NCI-H2196 (cell line): ENCODE data around the gene APLP2.

ENCODE experiments used
- DNase-seq: peaks from one replicate; lab custom pipeline; 2025; ENCODE audit not compliant: unreplicated experiment; lab: John Stamatoyannopoulos, UW

Gene APLP2

DNA sequence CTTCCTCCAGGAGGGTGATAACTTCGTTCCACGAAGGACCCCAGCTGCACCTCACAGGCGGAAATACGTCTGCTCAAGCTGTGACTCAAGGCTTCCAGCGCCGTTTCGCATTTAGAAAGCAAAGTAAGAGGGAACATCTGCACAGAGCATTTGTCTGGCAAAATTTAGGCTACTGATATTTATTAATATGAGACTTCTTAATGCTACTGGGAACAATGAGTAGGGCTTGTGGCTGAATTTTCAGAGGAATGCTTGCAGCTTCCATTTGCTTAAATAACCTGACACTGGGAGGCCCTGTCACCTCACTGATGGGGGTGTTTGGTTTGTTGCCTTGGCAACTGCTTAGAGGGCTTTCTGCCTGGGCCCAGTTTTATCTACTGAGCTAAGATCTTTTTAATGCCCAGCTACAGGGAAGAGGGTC, 75.2 kb downstream of the APLP2 start:
- DNase-seq = peak; percentile 62

DNA sequence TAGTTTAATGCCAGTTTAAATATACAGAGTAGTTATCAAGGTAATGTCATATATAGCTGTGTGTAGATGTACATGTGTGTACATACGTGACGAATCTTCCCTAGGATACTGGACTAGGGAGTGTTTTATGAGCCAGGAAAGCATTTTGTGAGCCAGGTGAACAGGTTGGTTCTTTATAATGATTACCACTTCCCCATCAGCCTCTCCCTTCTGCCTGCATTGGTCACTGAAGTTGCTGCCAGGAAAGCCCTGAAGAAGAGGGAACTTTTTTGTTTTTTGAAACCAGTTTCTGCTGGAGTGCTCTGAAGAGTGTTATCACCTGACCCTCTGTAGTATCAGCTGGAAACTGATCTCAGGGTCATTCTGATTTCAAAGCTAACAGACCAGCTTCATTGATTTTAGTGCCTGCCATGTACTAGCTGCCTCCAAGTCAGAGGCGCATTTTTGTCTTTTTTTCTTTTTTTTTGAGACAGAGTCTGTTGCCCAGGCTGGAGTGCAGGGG, 75.7 kb downstream of the APLP2 start:
- peak; percentile 76 for DNase-seq

DNA sequence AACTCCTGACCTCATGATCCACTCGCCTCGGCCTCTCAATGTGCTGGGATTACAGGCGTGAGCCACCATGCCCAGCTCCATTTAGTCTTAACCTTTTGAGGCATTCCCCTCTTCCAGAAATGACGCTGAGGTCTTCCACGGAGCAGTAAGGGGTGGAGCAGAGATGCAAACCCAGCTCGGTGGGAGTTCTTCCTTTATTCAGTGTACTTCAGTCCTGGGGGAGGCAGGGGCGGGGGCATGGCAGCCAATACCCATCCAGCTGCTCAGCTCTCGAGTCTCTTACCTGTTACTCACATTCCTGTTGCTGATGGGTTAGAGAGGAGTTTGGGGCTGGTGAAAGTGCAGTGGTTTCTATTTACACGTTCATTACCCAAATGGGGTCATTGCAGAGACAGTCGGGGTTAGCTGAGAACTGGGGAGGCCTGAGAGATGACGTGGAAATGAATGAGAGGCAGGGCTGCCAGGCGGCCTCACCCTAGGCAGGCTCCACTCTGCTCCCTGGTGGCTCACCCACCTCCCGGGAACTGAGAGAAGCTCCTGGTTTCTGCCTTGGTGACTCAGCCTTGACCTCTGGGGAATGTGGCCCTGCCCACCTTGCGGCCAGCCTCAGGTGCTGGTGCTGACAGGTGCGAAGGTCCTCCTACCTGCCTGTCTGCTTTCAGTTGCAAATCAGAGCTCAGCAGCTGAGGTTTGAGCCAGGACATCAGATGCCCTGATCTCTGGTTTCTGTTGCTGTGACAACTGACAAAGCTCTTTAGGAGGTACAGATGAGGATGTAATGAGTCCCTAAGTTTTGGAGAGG, 76.5 kb downstream of the APLP2 start:
- DNase-seq = peak; percentile 88

DNA sequence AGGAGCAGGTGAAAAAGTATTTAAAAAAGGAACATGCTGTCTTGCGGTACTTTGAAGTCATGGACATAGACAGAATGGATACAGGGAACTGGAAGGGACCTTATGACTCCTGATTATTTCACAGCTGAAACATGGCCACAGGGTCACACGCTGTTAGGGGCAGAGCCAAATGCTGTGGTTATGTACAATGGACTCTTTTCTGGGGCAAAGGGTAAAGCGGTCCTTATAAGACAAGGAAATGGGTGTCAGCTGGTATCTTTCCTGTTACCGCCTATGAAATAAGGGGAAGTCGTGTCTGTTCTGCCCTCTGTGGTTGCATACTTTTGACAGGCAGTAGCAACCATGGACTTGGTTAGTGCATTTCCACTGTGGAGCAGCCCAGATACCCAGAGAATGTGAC, 77.1 kb downstream of the APLP2 start:
- no peak for DNase-seq

DNA sequence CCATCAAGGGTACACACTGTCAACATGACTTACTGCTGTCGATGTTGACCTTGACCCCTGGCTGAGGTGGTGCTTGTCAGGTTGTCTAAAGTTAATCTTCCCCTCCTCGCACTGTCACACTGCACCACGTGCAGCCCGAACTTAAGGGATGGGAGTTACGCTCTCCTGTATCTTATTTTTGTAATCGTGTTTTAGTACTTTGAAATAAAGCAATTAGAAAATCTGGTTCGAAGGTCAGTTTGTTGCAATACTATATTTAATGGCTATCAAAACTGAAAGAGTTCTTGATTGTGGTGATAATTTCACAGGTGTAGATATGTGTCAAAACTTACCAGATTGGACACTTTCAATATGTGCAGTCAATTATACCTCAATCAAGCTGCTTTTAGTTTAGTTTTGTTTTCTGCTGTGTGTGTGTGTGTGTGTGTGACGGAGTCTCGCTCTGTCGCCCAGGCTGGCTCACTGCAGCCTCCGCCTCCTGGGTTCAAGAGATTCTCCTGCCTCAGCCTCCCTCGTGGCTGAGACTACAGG, 79.2 kb downstream of the APLP2 start:
- DNase-seq = no peak

DNA sequence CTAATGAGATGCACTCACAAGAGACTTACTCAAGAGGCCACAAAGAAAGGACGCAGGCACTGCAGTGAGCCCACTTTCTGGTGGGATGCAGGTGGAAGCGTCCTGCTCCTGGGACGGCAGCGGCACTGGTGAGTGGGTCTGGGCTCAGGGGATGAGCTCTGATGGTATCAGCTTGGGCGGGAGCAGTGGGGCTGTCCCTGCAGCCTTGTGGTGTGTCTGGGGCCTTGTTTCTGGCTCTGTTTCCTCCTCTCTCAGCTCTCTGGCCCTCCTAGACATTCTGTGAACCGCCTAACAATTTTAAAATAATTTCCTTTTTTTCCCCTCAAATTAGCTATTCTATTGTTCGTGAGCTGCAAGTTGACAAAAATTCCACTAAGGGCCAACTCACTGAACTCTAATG, 81.1 kb downstream of the APLP2 start:
- DNase-seq = no peak

DNA sequence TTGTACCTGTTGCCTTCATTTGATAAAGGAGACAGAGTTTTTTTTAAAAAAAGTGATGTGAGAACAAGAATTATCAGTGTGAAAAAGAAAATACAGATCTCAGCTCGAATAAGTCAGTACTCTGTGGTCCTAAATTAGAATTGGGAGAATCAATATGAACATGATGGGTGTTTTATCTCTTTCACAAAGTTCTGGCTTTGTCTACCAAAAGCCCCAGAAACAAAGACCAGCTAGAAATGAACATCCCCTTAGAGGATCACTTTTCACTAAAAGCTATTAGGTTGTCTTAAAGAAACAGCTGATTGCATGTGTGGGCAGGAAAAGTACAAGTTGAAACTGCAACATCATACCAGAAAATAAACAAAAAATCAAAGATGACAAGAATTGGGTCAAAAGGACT, 81.5 kb downstream of the APLP2 start:
- DNase-seq = no peak

DNA sequence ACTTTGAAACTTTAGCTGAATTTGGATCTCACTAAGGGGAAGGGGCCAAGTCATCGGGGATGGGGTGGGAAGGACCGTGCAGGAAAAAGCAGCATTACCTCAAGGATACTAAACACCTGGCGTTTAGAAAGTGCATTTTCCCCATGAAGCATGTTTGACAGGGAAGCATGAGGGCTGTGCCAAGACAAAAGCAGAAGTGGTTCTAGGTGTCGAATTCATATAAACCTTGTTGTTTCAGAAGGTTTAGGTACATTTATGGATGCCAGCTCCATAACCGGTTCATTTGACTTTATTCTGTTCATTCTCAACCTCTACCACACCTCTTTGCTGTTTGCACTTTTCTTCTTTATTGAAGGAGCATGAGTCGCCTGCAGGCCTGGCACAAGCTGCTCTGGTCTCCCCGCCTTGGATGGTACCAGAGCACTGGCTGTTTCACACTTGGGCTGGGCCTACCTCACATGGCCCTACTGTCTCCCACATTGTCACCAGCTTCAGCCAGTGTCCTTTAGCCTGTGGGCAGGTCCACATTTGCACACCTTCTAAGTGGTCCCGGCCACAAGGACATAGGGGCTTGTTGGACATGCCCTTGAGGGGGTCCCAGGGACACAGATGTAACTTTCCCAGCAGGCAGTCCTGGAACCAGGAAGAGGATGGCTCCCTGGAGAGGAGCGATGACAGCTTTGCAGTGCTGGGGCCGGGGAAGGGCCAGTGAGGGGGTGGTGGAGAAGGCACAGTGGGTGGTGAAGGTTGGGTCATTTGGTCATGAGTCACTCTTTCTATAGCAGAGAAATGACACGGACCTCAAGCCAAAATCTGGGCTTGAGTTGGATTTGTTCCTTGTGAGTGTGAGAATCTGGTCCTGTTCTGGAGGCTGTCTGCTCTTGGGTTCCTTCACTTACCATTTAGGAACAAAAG, 86.7 kb downstream of the APLP2 start:
- DNase-seq = no peak

DNA sequence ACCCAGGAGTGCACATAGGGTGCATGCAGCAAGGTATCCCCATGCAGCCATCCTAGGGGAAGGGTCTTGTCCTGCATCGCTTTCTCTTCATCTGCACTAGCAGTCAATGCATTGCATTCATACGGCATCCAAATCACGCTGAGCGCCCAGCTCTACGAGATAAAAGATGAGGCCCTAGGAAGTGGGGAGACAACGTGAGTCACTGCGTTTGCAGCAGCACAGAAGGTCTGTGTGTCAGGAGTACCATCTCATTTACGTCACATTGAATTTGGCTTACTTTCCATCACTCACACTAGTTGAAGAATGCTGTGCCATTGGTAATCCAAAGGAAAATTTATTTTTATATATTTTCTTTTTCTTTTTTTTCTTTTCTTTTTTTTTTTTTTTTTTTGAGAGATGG, 87.4 kb downstream of the APLP2 start:
- DNase-seq = no peak

DNA sequence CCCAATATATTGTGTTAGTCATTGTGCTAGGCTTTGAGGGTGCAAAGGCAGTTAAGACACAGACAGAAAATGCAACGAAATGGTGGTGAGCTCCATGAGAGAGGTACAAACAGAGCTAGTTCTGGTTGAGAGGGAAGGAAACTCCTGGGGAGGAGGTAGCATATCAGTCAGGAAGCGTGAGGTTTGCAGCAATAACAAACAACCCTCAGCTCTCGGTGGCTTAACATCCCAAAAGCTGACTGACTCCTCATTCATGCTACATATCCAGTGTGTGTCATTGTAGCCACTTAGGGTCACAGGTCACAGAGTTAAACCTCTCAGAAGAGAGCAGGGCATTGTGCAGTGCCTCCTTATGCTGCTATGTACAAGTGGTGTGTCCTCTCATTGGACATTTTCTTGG, 88.1 kb downstream of the APLP2 start:
- no peak for DNase-seq

DNA sequence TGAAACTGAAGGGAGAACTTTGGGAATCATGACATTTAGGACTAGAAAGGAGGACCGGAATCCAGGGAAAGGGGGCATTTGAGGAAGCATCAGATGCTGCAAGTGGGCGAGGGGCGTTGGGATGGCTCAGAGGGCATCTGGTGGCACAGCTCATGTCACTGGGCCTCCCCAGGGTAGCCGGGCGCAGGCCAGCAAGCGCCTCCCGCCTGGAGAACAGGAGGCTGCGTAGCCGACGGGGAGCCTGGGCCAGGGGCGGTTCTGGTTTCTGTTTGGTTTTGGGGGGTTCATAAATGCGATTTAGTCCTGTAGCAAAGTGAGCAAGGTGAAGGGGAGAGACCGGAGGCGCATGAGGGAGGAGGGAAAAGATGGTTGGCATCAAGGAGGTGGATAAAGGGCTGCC, 89.4 kb downstream of the APLP2 start:
- no peak for DNase-seq

DNA sequence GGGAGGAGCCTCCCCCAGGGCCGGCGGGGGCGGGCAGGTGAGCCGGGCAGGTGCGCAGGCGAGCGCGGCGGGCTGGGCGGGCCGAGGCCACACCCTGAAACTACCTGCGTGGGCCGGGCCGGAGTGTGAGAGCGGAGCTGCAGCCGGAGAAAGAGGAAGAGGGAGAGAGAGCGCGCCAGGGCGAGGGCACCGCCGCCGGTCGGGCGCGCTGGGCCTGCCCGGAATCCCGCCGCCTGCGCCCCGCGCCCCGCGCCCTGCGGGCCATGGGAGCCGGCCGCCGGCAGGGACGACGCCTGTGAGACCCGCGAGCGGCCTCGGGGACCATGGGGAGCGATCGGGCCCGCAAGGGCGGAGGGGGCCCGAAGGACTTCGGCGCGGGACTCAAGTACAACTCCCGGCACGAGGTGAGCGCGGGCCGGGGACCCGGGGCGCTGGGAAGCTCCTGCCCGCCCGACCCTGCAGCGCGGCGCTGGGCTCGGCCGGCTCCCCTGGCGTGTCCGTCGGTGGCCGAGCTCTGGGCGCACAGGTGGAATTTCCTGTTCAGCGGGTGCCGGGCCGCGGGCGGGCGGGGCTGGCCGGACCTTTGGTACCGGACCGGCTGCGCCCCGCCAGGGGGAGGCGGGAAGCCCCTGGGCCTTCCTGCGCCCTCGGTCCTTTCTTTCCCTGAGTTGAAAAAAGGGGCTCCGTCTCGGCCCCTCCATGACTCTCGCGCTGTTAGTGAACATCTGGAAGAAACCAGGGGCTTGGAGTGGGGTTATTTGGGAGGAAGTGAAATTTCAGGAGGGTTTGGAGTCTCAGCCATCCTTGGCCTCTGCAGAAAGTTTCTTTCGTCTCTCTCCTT, 90.2 kb downstream of the APLP2 start, which contains the start of gene ST14:
Gene ST14 (plus strand): TSS at position 126 of the 841 bp plus-strand sequence. CDS start 198 bp downstream, at position 324.
- peak; percentile 65 for DNase-seq

DNA sequence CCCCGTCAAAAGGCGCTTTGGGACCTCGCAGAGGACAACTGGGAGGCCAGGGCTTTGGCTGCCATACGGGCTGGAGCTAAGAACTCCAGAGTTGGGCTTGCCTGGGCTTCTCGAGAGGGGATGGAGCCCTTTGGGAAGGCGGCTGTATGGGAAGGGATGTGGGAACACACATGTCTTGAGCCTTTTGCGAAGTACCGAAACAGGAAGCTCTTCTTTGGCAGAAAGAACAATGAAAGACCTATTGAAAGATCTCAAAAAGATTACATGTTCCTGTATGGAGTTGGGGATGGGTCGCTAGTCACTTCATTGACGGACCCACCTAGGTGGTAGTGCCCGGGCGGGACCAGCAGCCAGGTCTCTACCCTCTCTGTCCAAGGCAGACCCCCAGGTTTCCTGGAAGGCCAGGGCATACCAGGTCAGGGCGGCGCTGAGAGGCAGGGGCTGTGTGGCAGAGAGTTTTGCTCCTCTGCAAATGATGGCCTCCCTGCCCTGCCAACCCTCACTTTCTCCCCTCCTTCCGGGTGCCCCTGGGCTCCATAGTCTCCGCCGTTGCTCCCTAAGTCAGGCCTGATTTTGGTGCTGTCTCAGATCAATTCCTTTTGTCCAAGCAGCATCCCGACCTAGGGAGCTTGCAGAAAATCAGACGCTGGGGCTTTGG, 90.9 kb downstream of the APLP2 start:
- DNase-seq = no peak

DNA sequence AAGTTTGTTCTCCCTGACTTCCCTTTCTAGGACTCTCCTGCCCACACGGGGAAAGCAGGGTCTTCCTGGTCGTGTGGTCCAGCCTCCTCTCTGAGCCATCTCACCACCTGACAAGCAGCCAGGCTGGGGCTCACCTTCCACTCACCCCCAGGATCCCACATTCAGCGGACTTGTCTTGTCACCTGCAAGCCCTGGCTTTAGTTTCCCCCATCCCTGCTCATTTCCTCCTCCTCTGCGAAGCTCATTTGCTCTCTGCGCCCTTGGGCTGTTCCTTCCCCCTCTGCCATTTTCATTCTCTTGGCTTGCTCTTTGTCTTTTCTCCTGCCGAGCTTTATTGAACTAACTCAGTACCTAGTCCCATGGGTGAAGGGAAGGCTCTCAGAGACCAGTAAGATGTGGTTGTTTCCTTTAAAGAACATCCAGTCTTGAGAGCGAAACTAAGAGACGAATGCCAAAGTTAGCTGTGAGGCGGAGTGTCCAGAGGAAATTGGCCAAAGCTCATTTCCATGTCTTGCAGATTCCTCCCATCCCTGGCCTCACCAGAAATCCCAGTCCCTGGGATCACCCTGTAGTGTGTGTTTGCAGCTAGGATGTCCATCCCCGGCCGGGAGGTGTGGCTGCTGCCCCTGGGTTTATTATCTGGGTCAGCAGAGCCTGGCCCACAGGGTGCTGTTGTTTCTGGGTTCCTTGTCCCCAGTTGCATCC, 91.9 kb downstream of the APLP2 start:
- DNase-seq = no peak

DNA sequence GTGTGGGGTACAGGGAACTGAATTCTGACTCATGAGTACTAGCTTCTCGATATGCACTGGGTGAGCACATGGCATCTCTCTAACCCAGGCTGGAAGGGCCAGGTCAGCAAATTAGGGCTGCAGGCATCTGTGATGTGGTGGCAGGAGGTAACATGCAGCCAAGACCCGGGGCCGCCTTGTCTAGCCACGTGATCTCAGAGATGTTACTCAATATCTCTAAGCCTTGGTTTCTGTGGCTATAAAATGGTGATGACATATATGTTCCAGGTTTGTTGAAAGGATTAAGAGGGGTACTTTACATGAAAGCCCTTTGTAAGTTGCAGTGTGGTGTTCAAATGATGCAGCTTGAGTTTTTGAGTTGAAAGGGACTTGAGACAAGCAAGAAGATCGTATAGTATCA, 93.0 kb downstream of the APLP2 start:
- peak; percentile 62 for DNase-seq

DNA sequence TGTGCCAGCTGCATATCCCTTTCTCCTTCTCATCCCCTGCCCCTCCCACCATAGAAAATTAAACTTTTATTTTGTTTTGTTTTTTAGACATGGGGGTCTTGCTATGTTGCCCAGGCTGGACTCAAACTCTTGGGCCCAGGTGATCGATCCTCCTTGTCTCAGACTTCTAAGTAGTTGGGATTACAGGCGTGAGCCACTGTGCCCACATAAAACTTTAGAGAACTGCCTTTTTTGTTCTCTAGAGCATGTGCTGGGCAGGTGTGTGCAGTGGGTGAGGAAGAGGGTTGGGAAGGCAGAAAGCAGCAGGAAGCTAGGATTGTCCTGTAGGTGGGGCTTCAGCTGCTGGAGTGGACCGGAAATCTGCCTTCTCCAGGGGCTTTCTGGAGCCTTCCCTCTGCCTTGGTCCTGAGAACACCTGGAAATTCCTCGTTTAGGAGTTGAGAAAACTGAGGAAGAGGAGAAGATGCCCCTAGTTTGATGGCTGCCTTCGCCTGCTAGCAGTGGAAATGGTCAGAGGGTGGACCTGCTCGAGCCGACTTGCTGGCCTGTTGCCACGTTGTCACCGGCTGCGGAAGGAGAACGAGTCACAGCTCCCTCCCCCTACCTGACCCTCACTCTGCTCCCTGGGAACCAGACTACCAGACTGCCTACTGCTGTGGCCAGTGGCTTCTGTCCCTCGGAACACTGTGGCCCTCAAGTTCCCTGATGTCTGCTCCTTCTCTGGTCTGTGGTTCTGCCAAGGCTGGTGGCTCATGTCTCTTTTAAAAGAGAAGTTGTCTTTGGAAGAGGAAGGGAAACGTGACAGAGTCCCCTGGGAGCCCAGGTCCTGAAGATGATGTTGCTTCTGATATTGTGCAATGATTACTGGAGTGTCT, 93.9 kb downstream of the APLP2 start:
- peak; percentile 61 for DNase-seq

DNA sequence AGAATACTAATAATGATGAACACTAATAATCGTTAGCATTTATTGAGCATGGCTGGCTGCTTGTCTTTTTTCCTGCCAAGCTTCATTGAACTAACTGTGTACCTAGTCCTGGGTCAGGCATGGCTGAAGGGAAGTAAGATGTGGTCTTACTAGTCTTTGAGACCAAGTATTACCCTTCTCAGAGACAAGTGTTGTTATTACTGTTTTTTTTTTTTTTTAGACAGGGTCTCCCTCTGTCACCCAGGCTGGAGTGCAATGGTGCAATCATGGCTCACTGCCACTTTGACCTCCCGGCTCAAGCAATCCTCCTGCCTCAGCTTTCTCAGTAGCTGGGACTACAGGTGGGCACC, 94.5 kb downstream of the APLP2 start:
- no peak for DNase-seq

DNA sequence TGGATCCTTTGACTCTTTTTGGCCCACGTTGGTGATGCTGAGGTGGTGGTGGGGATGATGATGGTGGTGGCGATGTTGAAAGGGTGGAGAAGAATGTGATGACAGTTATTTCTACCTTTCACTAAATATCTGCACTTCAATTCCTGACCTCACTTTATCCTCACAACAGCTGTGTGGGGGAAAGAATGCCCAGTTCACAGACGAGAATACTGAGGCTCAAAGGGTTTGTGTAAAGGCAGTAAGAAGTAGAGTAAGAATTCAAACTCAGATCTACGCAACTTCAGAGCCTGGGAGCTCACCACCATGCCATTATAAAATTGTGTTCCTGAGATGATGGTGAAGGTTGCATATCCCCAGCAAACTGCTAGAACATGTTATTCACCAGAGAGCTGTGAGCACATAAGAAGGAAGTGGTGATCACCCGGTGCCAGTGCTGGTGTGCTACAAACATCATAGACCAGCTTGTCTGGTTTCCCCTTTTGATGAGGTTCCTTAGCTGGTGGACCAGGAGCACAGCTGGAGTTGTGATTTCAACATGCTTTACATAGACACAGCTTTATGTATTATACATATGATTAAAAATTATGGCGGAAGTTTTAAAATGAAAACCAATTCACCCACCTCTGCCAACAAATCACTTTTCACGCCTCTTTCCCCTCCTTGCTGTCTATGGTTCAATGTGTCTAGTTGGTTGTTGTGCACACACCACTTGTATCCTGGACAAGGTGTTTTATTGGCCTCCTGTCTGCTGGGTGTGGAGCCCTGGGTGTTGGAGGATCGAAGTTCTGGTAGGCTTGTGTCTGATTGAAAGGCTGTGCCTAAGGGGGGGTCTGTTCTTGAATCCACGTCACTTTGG, 96.1 kb downstream of the APLP2 start:
- DNase-seq = no peak
